Liver (tissue), 3 donors: ENCODE data around the gene CASZ1.

ENCODE experiments used
- ATF3 ChIP-seq: IDR thresholded peaks from 2 replicates; pipeline ENCODE4 v1.6.1; 2016; ENCODE audit warnings: antibody characterized with exemption
- EGR1 ChIP-seq, 2 donors: IDR thresholded peaks; 2 replicates each; pipeline ENCODE4 v1.6.1; 2016 to 2018; ENCODE audit warnings: antibody characterized with exemption in 2 of 2, low read depth in 2 of 2
- FOXA1 ChIP-seq: IDR thresholded peaks from 2 replicates; pipeline ENCODE4 v1.6.1; 2016; ENCODE audit warnings: antibody characterized with exemption
- GABPA ChIP-seq, 2 donors: IDR thresholded peaks in 1 of 2; conservative IDR thresholded peaks in 1 of 2; 2 replicates each; pipeline ENCODE4 v1.6.1; 2016; ENCODE audit warnings: antibody characterized with exemption in 2 of 2, mild to moderate bottlenecking in 1 of 2, moderate library complexity in 1 of 2
- HNF4A ChIP-seq, 2 donors: conservative IDR thresholded peaks; 2 replicates each; pipeline ENCODE4 v1.6.1; 2016; ENCODE audit warnings: antibody characterized with exemption in 2 of 2, mild to moderate bottlenecking in 2 of 2
- HNF4G ChIP-seq: IDR thresholded peaks from 2 replicates; pipeline ENCODE4 v1.6.1; 2016; ENCODE audit warnings: antibody characterized with exemption
- JUND ChIP-seq, 2 donors: IDR thresholded peaks; 2 replicates each; pipeline ENCODE4 v1.6.1; 2016; ENCODE audit warnings: antibody characterized with exemption in 2 of 2
- RAD21 ChIP-seq, 2 donors: IDR thresholded peaks; 2 replicates each; pipeline ENCODE4 v1.6.1; 2016; ENCODE audit warnings: antibody characterized with exemption in 2 of 2, mild to moderate bottlenecking in 2 of 2
- TAF1 ChIP-seq: conservative IDR thresholded peaks from 2 replicates; pipeline ENCODE4 v1.6.1; 2016; ENCODE audit warnings: antibody characterized with exemption, mild to moderate bottlenecking
- YY1 ChIP-seq: IDR thresholded peaks from 2 replicates; pipeline ENCODE4 v1.6.1; 2016; ENCODE audit warnings: antibody characterized with exemption, mild to moderate bottlenecking
- TF ChIP-seq, protein P1 (sequence below): fragments of 150-350 bp; IDR thresholded peaks from 2 replicates; pipeline ENCODE4 v1.5.1; 2017; ENCODE audit warnings: improper control_type of control experiment, low read depth, low read length; ENCODE audit not compliant: missing input control
- TF ChIP-seq, protein P2 (sequence below): IDR thresholded peaks from 2 replicates; pipeline ENCODE4 v1.6.1; 2016; ENCODE audit warnings: antibody characterized with exemption
- TF ChIP-seq, protein P3 (sequence below): IDR thresholded peaks from 2 replicates; pipeline ENCODE4 v1.6.1; 2016; ENCODE audit warnings: antibody characterized with exemption
- donor health status: healthy.
- donor health status: healthy.

DNA sequence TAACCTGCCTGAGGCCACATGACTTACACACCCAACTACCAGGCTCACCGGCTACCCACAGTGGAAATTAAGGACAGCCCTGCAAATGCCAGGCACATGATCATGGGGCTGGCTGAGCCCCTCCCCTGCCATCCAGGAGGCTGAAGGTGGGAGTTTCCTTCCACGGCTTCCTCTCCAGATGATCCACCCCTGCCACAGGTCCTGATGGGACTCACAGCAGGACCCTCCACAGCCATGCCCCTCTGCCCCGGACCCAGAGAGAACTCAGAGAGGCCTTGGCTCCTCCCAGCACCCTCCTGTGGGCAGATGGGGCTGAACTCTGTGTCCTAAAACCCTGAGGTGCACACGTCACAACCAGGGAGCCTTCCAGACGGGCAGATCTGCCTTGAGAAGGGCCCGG lies 29.1 kb upstream of the CASZ1 start:
- TF ChIP-seq FOXA1 (no peak), RAD21 (IDR thresholded peaks at IDR 0.05) (no peak), HNF4G (no peak), GABPA (IDR thresholded peaks at IDR 0.05 in 1 of 2, conservative IDR thresholded peaks at IDR 0.05 in 1 of 2) (no peak), HNF4A (conservative IDR thresholded peaks at IDR 0.05) (no peak), YY1 (no peak), ATF3 (no peak), TAF1 (no peak), JUND (IDR thresholded peaks at IDR 0.05) (no peak), EGR1 (IDR thresholded peaks at IDR 0.05; ENCODE audit: low read depth in 2 of 2) (no peak)
- TF ChIP-seq, protein P1, sequence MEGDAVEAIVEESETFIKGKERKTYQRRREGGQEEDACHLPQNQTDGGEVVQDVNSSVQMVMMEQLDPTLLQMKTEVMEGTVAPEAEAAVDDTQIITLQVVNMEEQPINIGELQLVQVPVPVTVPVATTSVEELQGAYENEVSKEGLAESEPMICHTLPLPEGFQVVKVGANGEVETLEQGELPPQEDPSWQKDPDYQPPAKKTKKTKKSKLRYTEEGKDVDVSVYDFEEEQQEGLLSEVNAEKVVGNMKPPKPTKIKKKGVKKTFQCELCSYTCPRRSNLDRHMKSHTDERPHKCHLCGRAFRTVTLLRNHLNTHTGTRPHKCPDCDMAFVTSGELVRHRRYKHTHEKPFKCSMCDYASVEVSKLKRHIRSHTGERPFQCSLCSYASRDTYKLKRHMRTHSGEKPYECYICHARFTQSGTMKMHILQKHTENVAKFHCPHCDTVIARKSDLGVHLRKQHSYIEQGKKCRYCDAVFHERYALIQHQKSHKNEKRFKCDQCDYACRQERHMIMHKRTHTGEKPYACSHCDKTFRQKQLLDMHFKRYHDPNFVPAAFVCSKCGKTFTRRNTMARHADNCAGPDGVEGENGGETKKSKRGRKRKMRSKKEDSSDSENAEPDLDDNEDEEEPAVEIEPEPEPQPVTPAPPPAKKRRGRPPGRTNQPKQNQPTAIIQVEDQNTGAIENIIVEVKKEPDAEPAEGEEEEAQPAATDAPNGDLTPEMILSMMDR = no peak
- TF ChIP-seq, protein P2, sequence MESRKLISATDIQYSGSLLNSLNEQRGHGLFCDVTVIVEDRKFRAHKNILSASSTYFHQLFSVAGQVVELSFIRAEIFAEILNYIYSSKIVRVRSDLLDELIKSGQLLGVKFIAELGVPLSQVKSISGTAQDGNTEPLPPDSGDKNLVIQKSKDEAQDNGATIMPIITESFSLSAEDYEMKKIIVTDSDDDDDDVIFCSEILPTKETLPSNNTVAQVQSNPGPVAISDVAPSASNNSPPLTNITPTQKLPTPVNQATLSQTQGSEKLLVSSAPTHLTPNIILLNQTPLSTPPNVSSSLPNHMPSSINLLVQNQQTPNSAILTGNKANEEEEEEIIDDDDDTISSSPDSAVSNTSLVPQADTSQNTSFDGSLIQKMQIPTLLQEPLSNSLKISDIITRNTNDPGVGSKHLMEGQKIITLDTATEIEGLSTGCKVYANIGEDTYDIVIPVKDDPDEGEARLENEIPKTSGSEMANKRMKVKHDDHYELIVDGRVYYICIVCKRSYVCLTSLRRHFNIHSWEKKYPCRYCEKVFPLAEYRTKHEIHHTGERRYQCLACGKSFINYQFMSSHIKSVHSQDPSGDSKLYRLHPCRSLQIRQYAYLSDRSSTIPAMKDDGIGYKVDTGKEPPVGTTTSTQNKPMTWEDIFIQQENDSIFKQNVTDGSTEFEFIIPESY = no peak
- TF ChIP-seq, protein P3, sequence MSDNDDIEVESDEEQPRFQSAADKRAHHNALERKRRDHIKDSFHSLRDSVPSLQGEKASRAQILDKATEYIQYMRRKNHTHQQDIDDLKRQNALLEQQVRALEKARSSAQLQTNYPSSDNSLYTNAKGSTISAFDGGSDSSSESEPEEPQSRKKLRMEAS = no peak
